ENCODE measurements around the gene ST6GALNAC6. TPM values are rescaled to one million over a fixed set of nuclear protein-coding genes. Genes with fewer than 3 reads are reported as not detected.
A peak's percentile ranks its signal among the peaks of the same experiment; 100 is the strongest.

ST6GALNAC6 gene
- total RNA-seq, 2 donors from 2014 or later, result 68.2 to 106 TPM

- Histone ChIP-seq H3K36me3 (no peaks in the 10 kb centered on the region), H3K27me3 (peaks cover 5 to 16% of the 10 kb centered on the region in 2 donors), H3K4me3 (peak overlapping the region in 1 of 2 donors; percentile 10), H3K9me3 (no peaks in the 10 kb centered on the region), H3K27ac (no peak overlapping the region), H3K4me1 (peaks cover 0 to 41% of the 10 kb centered on the region in 2 donors)
- no peak for DNase-seq (ENCODE audit: low spot score)
- TF ChIP-seq CTCF (IDR thresholded peaks at IDR 0.05), result no peak
Observed at GRCh38 chr9:127927201-127927987, 28.0 kb upstream of the ST6GALNAC6 start.

GRCh38 chr9:127926906-127927200 is 27.4 kb upstream of the ST6GALNAC6 start:
- Histone ChIP-seq H3K36me3 (no peaks in the 10 kb centered on the region), H3K4me3 (peak overlapping the region in 1 of 2 donors; percentile 10), H3K27me3 (peaks cover 5 to 16% of the 10 kb centered on the region in 2 donors), H3K27ac (no peak overlapping the region), H3K4me1 (peaks cover 0 to 43% of the 10 kb centered on the region in 2 donors), H3K9me3 (no peaks in the 10 kb centered on the region)
- DNase-seq (ENCODE audit: low spot score), result no peak
- no peak for TF ChIP-seq CTCF (IDR thresholded peaks at IDR 0.05)

GRCh38 chr9:127925959-127926905 is 26.8 kb upstream of the ST6GALNAC6 start:
- H3K4me3 ChIP-seq, result no peak overlapping the region
- H3K27ac ChIP-seq, result no peak overlapping the region
- no peaks in the 10 kb centered on the region for H3K9me3 ChIP-seq
- H3K4me1 ChIP-seq, result peaks cover 0 to 44% of the 10 kb centered on the region in 2 donors
- DNase-seq (ENCODE audit: low spot score), result no peak
- H3K27me3 ChIP-seq, result peaks cover 5 to 16% of the 10 kb centered on the region in 2 donors
- H3K36me3 ChIP-seq, result no peaks in the 10 kb centered on the region
- no peak for TF ChIP-seq CTCF (IDR thresholded peaks at IDR 0.05)

DNA sequence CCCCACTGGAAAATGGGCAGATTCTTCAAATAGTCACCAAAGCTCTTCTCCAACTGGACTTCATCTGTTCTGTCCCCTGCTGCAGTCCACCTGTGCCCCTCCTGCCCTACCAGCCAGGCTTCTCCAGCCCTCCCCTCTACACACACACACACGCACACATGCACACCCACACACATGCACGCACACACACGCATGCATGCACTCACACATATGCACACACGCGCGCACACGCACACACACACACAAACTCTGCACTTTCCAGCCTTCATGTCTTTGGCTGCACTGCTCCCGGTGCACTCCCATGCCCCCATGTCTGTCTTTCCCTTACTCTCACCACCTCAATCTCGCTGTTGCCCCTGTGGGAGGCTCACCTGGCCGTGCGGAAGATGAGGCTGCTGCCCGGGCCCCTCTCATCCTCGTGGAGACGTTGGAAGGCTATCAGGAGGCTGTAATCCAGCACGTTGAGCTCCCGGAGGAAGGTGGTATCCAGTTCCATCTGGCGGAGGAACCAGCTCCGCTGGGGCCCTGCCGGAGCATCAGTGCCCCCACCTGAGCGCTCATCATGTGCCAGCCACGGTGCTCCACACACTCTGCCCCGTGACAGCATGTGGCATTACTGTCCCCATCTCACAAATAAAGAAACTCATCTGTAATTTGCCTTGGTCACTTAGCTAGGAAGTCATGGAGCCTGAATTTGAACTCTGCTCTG is 25.5 kb upstream of the ST6GALNAC6 start:
- Histone ChIP-seq H3K36me3 (no peaks in the 10 kb centered on the region), H3K4me3 (no peak overlapping the region), H3K27me3 (peaks cover 5 to 16% of the 10 kb centered on the region in 2 donors), H3K9me3 (no peaks in the 10 kb centered on the region), H3K4me1 (peaks cover 0 to 35% of the 10 kb centered on the region in 2 donors), H3K27ac (no peak overlapping the region)
- no peak for DNase-seq (ENCODE audit: low spot score)
- TF ChIP-seq CTCF (IDR thresholded peaks at IDR 0.05), result no peak

DNA sequence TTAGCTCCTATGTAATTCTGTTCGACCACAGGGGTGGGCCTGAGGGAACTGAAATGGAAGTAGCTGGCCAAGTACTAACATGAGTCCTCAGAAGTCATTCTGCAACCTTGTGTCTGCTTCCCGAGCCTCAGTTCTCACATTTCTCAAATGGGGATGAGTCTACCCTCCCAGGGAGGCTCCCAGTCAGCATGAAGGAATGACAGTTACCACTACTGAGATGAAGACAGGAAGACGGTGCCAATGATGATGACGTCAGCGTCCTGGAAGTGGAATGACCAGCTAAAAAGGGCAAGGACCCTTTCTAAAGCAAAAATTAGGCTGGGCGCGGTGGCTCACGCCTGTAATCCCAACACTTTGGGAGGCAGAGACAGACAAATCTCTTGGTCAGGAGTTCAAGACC is 24.4 kb upstream of the ST6GALNAC6 start:
- Histone ChIP-seq H3K9me3 (no peaks in the 10 kb centered on the region), H3K36me3 (no peaks in the 10 kb centered on the region), H3K4me1 (peaks cover 0 to 46% of the 10 kb centered on the region in 2 donors), H3K27me3 (peaks cover 5 to 16% of the 10 kb centered on the region in 2 donors), H3K4me3 (no peak overlapping the region), H3K27ac (no peak overlapping the region)
- no peak for DNase-seq (ENCODE audit: low spot score)
- no peak for TF ChIP-seq CTCF (IDR thresholded peaks at IDR 0.05)
